ENCODE data around the gene U2AF1L4.

Gene U2AF1L4

DNA sequence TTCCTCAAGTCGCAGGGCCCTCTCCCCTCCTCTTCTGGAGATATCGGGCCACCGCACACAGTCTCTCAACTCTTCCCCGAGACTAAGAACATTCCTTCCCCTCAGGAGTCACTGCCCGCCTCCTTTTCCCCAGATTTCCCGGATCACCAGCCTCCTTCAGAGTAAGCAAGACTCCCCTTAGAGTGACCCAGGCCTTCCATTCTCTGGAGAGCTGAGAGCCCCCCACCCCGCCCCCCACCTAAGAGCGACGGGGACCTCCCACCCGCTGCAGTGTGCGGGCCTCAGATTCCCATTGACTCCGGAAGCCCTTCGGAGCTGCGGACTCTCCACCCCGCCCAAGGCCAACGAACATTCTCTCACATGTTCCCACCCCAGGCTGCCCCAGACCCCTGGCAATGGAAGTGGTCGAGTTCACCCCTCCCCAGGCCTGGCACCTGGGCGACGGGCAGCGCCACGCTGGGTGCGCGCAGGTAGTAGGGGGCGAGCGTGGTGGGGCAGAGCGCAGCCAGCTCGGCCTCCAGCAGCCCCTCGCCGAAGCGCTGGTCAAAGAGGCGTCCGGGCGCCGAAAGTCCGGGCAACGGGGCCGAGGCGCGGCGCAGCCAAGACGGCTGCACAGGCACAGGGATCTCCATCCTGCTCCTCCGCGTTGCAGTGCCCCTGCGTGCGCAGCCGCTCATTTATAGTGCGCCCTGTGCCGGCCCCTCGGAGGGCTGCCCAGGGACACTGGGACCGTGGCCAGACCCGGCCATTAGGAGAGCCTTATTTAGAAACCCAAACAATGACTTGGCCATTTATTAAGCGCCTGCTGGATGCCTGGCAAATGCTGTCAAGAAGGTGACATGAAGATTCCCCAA lies 11.4 kb upstream of the U2AF1L4 start, which contains the start of gene HSPB6:
HSPB6 (minus strand) TSS at position 653 of the 854 bp plus-strand sequence; CDS start at position 632, 21 bp downstream.
- no peak for DNase-seq

- DNase-seq: no peak
Measured at GRCh38 chr19:35755550-35756376, 10.5 kb upstream of the U2AF1L4 start.

DNA sequence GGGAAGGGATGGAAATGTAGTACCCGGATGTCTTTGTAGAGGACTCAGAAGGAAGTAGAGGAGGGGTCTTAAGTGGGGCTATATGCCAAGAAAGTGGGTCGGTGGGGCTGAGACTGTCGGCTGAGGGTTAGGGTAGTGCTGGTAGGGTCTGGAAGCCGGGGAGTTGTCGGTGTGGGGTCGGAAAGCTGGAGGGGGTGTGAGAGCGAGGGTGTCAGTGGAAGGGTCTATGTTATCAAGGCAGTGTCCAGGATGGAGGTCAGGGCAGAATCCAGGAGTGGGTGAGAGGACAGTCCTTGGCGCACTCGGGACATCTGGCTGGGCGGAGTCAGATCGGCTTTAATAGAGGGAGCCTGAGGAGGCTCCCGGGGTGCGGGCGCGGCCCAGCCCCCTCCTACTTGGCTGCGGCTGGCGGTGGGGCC lies 9.9 kb upstream of the U2AF1L4 start:
- no peak for DNase-seq

GRCh38 chr19:35754370-35755130 lies 9.3 kb upstream of the U2AF1L4 start:
- no peak for DNase-seq

DNA sequence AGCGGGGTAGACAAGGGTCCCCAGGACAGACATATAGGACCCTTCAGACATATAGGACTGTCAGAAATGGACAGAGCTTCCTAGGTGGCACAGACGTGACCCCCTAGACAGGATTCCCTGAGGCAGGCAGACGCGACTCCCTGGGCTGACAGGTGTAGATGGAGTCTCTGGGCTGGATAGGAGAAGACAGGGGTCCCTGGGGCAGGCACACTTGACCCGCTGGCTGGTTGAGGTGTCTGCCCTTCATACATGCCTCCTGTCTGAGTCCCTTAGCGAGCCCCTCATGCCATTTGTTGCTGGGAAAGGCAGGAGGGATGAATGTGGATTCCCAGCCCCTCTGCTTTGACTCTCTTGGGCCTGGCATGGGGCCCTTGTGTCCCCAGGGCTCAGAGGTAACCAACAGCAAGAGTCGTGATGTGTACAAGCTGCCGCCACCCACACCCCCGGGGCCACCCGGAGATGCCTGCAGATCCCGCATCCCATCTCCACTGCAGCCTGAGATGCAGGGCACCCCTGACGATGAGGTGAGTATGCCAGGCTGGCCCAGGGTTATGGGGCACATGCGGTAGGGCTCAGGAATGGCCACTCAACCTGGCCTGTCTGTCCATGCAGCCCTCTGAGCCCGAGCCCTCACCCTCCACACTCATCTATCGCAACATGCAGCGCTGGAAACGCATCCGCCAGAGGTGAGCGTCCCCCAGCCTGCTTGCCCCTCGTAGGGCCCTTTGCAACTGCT lies 8.6 kb upstream of the U2AF1L4 start:
- no peak for DNase-seq

DNA sequence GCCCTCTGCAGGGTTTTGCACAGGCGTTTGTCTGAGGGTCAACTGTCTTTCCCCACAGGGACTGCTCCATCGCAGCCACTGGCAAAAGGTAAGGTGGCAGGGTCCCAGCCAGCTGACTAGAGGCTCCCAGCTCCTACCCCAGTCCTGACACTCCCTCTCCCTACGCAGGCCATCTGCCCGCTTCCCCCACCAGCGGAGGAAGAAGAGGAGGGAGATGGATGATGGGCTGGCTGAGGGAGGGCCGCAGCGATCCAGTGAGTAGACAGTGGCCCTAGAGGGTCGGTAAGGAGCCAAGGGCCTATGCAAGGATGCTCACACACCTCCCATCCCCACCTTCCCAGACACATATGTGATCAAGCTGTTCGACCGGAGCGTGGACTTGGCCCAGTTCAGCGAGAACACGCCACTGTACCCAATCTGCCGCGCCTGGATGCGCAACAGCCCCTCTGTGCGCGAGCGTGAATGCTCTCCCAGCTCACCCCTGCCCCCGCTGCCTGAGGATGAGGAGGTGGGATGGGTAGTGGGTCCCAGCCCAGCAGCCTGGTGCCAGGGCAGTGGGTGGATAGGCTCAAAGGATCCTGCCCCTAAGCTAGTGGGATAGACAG lies 7.6 kb upstream of the U2AF1L4 start:
- no peak for DNase-seq

DNA sequence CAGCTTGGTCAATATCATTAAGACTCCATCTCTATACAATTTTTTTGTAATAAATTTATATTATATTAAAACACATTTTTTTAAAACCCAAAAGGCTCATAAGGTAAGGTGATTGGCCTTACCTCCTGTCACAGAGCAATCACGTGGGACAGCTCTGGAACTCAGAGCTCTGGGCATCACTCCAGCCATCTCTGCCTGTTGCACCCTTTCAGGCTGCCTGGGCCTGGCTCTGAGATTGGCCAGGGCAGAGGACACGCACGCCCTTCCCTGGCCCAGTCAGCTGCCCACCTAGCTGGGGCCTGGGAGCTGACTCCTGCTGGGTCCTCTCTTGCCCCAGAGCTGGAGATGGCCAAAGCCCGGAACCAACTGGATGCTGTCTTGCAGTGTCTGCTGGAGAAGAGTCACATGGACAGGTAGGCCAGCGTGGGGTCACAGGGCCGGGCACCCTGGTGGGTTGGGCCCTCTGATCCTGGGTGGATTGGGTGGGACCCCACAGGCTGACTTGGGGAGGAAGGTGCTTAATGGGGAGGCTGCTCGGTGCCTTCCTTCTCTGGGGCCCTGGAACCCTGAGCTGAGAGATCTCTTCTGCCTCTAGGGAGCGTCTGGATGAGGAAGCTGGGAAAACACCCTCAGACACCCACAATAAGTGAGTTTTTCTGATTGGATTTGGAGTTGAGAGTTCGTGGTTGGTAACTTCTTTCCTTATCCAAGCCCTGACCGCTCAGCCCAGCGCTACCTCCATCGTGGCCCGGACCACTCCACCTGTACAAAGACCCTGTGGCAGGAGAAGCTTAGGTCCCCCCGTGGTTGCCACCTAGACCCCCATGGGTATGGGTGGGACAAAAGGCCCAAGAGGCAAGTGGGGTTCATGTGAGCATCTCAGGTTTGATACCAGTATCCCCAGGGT lies 6.9 kb upstream of the U2AF1L4 start:
- no peak for DNase-seq

- no peak for DNase-seq
Measured at GRCh38 chr19:35750167-35750566, 4.9 kb upstream of the U2AF1L4 start.

GRCh38 chr19:35748106-35749020 lies 3.1 kb upstream of the U2AF1L4 start, which contains the start of gene LIN37:
LIN37 (plus strand) TSS chr19:35748576; CDS start chr19:35748725, 149 bp downstream.
- DNase-seq: peak; percentile 96

DNA sequence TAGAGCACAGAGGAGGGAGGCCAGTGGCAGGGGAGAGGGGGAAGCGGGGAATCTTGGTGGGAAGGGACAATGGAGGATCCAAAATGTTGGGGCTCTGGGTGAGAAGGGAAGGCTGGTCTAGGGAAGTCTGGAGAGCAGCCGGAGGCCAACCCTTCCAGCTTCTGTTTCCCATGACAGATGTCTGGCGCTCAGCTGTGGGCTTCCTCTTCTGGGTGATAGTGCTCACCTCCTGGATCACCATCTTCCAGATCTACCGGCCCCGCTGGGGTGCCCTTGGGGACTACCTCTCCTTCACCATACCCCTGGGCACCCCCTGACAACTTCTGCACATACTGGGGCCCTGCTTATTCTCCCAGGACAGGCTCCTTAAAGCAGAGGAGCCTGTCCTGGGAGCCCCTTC lies 1.3 kb upstream of the U2AF1L4 start:
- DNase-seq: no peak

- DNase-seq: no peak
Measured at GRCh38 chr19:35746087-35746462, 857 bp upstream of the U2AF1L4 start.

DNA sequence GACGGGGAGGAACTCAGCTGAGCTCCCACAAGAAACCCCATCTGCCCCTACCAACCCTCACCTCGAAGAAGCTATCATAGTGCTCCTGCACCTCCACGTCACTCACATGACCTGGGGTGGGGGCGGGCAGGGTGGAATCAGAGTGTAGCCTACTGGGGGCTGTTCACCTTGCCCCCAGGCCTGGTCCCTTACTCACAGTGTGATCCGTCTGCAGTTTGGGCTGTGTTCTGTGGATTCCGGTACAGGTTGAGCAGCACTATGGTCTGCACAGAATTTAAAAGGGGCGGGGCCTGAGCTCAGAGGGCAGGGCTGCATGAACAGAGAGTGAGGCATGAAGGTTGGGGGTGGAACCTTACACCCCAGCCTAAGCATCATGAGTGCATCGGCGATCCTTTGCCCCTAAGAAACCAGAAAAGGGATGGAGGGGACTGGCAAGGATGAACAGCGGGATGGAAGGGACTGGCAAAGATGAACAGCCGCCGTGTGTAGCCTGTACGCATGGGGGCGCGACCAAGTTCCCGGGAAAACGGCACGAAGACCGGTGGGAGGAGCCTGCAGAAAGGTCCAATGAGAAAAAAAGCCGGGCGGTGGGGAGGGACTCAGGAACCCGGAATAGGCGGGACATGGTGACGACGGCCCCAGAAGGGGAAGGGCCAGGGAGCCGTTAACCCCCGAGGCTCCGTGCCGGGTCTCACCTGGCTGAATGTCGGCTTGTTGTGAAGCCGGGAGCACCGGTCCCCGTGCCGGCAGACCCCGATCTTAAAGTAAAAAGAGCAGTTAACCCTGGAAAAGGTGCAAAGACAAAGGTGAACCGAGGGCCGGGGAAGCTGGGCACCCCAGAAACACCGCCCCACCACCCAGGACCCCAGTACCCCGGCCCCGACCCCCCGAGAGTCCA lies 539 bp downstream of the U2AF1L4 start:
- DNase-seq: peak; percentile 94

- no peak for DNase-seq
Measured at GRCh38 chr19:35743640-35744429, 1.4 kb downstream of the U2AF1L4 start.

- peak; percentile 66 for DNase-seq
Measured at GRCh38 chr19:35742121-35742724, 3.0 kb downstream of the U2AF1L4 start, which contains the start of gene IGFLR1. IGFLR1 (minus strand) TSS chr19:35742452; CDS start chr19:35741180, 1,272 bp downstream.

DNA sequence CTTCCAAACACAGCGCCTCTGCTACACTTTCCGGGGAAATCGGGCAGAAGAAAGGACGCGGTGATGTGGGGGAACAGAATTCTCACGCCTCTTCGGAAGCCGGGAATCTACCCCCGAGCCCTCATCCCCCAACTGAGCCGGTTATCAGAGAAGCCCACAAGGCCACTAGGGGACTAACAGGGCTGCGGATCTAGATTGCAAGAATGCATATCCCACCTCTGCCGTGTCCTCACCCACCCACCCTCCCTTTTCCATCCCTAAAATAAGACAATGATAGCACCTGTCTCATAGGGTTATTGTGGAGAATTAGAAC lies 4.1 kb downstream of the U2AF1L4 start:
- DNase-seq: no peak

GRCh38 chr19:35740423-35741202 lies 4.6 kb downstream of the U2AF1L4 start:
- peak; percentile 95 for DNase-seq

DNA sequence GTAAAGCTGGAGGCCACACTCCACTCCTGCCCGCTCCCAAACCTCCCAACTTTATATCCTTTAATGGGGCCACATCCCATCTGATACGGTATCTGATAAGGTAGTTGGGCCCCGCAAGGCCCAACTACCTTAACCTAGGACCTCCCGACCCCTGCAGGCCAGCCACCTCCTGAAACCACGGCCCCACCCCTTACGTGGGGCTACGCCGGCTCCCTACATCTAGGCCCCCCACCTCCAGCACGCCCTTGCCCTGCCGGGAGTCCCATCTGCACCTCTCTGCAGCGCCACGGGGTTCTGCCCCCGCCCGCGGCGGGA lies 5.2 kb downstream of the U2AF1L4 start:
- DNase-seq: no peak
